ENCODE data around the gene INTS7. TPM values are rescaled to one million over a fixed set of nuclear protein-coding genes. Genes with fewer than 3 reads are reported as not detected.

The INTS7 gene
- total RNA-seq, 1 experiment from 2014 or later, result 38.3 TPM

DNA sequence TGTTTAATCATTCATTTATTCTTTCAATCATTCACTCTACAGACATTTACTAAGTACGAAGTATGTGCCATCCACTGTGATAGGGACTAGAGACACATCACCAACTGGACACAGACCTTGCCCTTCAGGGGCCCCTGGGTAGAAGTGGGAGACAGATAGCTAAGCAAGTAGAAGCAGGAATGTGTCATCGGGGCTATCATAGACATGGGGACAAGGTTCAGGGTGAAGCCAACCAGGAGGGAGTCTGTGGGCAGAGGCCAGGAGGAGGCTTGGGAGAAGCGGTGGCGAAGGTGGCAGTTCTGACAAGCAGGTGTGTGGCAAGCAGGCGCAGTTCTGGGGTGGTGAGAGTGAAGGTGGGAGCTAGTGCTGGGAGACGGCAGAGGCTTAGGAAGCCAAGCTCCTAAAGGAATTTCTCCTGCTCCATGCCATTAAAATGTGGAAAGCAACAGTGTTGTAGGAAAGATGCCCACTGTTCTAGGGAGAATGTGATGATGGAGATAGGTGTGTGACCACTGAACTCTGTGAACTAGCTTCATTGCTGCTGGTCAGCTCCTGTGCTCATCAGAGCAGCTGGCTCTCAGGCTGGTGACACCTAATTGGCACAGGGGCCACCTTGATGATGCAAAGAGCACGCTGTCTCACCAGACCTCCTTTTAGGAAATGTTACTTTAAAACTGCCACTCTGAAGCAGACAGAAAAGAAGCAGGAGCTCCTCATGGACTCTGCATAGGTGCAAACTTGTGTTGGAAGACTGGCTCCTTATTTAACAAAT lies 125.1 kb downstream of the INTS7 start:
- Histone ChIP-seq H3K4me2 (ENCODE audit: low read depth, low read length, poor library complexity, severe bottlenecking) (no peak overlapping the region), H3K4me1 (ENCODE audit: low read length) (no peaks in the 10 kb centered on the region), H3K9me3 (ENCODE audit: low read length) (no peaks in the 10 kb centered on the region), H3K9ac (ENCODE audit: low read length) (no peak overlapping the region), H3K36me3 (ENCODE audit: insufficient read depth, low read length) (no peaks in the 10 kb centered on the region), H4K20me1 (ENCODE audit: insufficient read depth, low read depth, low read length) (no peaks in the 10 kb centered on the region), H3K9me2 (replicated peaks; ENCODE audit: insufficient read depth, low read length) (no peaks in the 10 kb centered on the region), H3K79me2 (ENCODE audit: low read length) (no peaks in the 10 kb centered on the region), H3K27me3 (ENCODE audit: low read length) (no peaks in the 10 kb centered on the region), H3K4me3 (ENCODE audit: low read length) (no peak overlapping the region), H3K27ac (ENCODE audit: low read length) (no peak overlapping the region), H2AFZ (ENCODE audit: low read length) (no peak overlapping the region)
- no peak for DNase-seq

DNA sequence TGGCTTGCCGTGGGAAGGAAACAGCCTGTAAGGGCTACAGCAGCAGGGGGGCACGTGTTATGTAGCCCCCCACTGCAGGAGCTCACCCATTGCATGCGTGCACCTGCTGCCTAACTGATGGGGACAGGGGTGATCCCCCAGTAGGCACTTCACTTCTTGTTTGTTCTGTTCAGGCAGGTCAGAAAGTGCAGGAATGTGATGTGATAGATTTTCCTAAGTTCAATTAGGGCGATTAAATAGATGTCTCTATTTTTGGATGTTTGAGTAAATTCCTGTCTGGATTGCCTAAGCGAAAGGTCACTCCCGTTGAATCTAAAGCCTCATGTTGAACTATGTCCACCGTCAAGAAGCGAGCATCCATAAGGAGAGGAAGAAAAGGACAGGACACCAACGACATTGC lies 126.0 kb downstream of the INTS7 start:
- H3K4me1 ChIP-seq (ENCODE audit: low read length), result no peaks in the 10 kb centered on the region
- H3K27me3 ChIP-seq (ENCODE audit: low read length), result no peaks in the 10 kb centered on the region
- no peak overlapping the region for H3K27ac ChIP-seq (ENCODE audit: low read length)
- H3K36me3 ChIP-seq (ENCODE audit: insufficient read depth, low read length), result no peaks in the 10 kb centered on the region
- H3K79me2 ChIP-seq (ENCODE audit: low read length), result no peaks in the 10 kb centered on the region
- H2AFZ ChIP-seq (ENCODE audit: low read length), result no peak overlapping the region
- H3K4me2 ChIP-seq (ENCODE audit: low read depth, low read length, poor library complexity, severe bottlenecking), result no peak overlapping the region
- no peaks in the 10 kb centered on the region for H3K9me2 ChIP-seq (replicated peaks; ENCODE audit: insufficient read depth, low read length)
- H3K4me3 ChIP-seq (ENCODE audit: low read length), result no peak overlapping the region
- no peak overlapping the region for H3K9ac ChIP-seq (ENCODE audit: low read length)
- H4K20me1 ChIP-seq (ENCODE audit: insufficient read depth, low read depth, low read length), result no peaks in the 10 kb centered on the region
- no peak for DNase-seq
- no peaks in the 10 kb centered on the region for H3K9me3 ChIP-seq (ENCODE audit: low read length)

DNA sequence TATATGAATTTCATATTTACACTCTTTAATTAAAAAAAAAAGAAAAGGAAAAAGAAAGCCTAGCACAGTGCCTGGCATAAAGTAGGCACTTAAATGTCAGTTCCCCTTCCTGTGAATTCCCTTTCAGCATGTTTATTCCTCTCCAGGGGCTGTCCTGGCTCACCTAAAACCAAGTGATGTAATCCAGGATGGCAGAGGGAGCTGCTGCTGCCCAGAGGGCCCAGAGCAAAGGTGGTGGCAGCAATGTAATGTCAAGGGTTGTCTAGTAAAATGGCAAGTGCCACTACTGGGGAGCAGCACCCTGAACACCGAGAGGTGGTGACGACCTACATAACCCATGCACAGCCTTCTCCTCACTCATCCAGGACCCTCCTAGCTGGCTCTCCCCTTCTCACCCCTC lies 126.4 kb downstream of the INTS7 start:
- Histone ChIP-seq H2AFZ (ENCODE audit: low read length) (no peak overlapping the region), H3K4me2 (ENCODE audit: low read depth, low read length, poor library complexity, severe bottlenecking) (no peak overlapping the region), H3K9ac (ENCODE audit: low read length) (no peak overlapping the region), H3K27ac (ENCODE audit: low read length) (no peak overlapping the region), H3K36me3 (ENCODE audit: insufficient read depth, low read length) (no peaks in the 10 kb centered on the region), H3K4me1 (ENCODE audit: low read length) (no peaks in the 10 kb centered on the region), H3K4me3 (ENCODE audit: low read length) (no peak overlapping the region), H3K9me3 (ENCODE audit: low read length) (no peaks in the 10 kb centered on the region), H3K27me3 (ENCODE audit: low read length) (no peaks in the 10 kb centered on the region), H3K79me2 (ENCODE audit: low read length) (no peaks in the 10 kb centered on the region), H4K20me1 (ENCODE audit: insufficient read depth, low read depth, low read length) (no peaks in the 10 kb centered on the region), H3K9me2 (replicated peaks; ENCODE audit: insufficient read depth, low read length) (no peaks in the 10 kb centered on the region)
- no peak for DNase-seq

DNA sequence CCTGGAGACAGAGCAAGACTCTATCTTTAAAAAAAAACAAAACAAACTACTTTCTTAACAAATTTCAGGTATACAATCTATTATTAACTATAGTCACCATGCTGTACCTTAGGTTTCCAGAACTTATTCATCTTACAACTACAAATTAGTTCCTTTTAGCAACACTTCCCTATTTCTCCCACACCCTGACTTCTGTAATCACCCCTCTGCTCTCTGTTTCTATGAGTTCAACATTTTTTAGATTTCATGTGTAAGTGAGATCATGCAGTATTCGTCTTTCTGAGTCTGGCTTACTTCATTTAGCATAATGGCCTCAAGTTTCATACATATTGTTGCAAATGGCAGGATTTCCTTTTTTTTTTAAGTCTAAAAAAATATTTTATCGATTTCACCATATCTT lies 126.9 kb downstream of the INTS7 start:
- no peaks in the 10 kb centered on the region for H3K9me3 ChIP-seq (ENCODE audit: low read length)
- H2AFZ ChIP-seq (ENCODE audit: low read length), result no peak overlapping the region
- no peaks in the 10 kb centered on the region for H3K4me1 ChIP-seq (ENCODE audit: low read length)
- no peak overlapping the region for H3K9ac ChIP-seq (ENCODE audit: low read length)
- H3K9me2 ChIP-seq (replicated peaks; ENCODE audit: insufficient read depth, low read length), result no peaks in the 10 kb centered on the region
- no peak overlapping the region for H3K27ac ChIP-seq (ENCODE audit: low read length)
- H4K20me1 ChIP-seq (ENCODE audit: insufficient read depth, low read depth, low read length), result no peaks in the 10 kb centered on the region
- no peak overlapping the region for H3K4me2 ChIP-seq (ENCODE audit: low read depth, low read length, poor library complexity, severe bottlenecking)
- no peaks in the 10 kb centered on the region for H3K36me3 ChIP-seq (ENCODE audit: insufficient read depth, low read length)
- DNase-seq, result no peak
- H3K79me2 ChIP-seq (ENCODE audit: low read length), result no peaks in the 10 kb centered on the region
- no peak overlapping the region for H3K4me3 ChIP-seq (ENCODE audit: low read length)
- H3K27me3 ChIP-seq (ENCODE audit: low read length), result no peaks in the 10 kb centered on the region

DNA sequence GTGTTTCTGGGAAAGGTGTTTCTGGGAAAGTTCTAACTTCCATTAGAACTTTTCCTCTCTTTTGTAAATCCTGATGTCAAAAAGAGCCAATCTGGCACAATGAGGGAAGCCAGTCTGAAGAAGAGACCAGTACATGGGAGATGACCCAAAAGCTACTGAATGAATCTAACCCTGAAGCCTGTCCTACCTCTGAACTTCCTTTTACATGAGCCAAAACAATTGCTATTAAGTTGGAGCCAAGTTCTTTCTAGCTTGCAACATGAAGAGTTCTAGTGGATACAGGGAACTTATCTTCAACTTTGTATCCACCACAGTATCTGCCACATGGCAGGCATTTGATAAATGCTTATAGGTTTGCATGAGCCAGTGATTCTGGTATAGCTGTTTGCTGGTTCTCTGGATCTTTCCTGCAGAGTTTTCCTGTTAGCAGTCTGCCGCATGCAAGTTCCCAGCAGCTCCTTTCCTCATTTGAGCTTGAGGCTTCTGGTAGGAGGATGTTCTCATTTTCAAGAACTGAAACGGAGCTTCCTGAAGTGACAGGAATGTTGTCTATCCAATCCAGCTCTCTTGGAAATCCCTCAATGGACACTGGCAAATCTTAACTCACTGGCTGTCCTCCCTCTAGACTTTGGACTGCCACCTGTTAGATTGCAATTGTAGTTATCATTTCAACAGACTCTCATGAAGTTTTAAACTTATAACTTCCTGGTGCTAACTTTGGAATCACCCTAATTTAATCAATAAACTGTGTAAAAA lies 131.7 kb downstream of the INTS7 start:
- Histone ChIP-seq H3K27ac (ENCODE audit: low read length) (no peak overlapping the region), H3K4me1 (ENCODE audit: low read length) (no peaks in the 10 kb centered on the region), H3K36me3 (ENCODE audit: insufficient read depth, low read length) (no peaks in the 10 kb centered on the region), H3K79me2 (ENCODE audit: low read length) (no peaks in the 10 kb centered on the region), H3K27me3 (ENCODE audit: low read length) (no peaks in the 10 kb centered on the region), H4K20me1 (ENCODE audit: insufficient read depth, low read depth, low read length) (no peaks in the 10 kb centered on the region), H2AFZ (ENCODE audit: low read length) (no peak overlapping the region), H3K4me2 (ENCODE audit: low read depth, low read length, poor library complexity, severe bottlenecking) (no peak overlapping the region), H3K9me3 (ENCODE audit: low read length) (no peaks in the 10 kb centered on the region), H3K9ac (ENCODE audit: low read length) (no peak overlapping the region), H3K9me2 (replicated peaks; ENCODE audit: insufficient read depth, low read length) (no peaks in the 10 kb centered on the region), H3K4me3 (ENCODE audit: low read length) (no peak overlapping the region)
- DNase-seq, result no peak

DNA sequence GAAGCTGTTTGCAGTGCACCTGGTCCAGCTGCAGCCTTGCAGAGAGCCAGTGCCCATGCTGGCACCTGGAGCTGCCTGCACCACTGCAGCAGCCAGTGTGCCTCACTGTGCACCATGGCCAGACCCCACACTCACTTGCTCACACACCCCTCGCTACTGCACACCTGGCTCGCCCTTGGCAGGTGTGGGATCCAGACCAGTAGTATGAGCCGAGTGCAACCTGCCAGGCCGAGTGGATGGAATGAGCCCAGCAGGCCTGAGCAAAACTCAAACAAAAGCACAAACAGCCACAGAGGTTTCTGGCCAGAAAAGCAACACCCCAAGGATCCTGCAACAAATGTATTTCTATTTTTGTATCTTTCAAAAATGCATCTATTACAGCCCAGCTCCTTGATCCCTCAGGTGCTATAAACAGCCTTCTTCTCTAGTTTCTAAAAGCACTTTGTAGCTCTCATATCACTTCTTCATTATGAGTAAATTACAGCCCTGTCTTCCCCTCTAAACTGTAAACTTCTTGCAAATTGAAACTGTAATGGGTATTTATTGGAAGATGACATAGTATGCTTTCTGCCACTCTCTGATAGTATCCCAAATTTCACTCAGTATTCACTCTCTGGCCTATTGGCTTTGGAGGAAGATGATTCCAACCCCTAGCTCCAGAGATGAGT lies 132.6 kb downstream of the INTS7 start:
- no peak overlapping the region for H3K9ac ChIP-seq (ENCODE audit: low read length)
- H3K4me2 ChIP-seq (ENCODE audit: low read depth, low read length, poor library complexity, severe bottlenecking), result no peak overlapping the region
- no peak for DNase-seq
- H3K9me3 ChIP-seq (ENCODE audit: low read length), result no peaks in the 10 kb centered on the region
- H3K4me1 ChIP-seq (ENCODE audit: low read length), result no peaks in the 10 kb centered on the region
- H3K79me2 ChIP-seq (ENCODE audit: low read length), result no peaks in the 10 kb centered on the region
- H3K9me2 ChIP-seq (replicated peaks; ENCODE audit: insufficient read depth, low read length), result no peaks in the 10 kb centered on the region
- no peaks in the 10 kb centered on the region for H4K20me1 ChIP-seq (ENCODE audit: insufficient read depth, low read depth, low read length)
- no peaks in the 10 kb centered on the region for H3K27me3 ChIP-seq (ENCODE audit: low read length)
- H3K36me3 ChIP-seq (ENCODE audit: insufficient read depth, low read length), result no peaks in the 10 kb centered on the region
- no peak overlapping the region for H3K4me3 ChIP-seq (ENCODE audit: low read length)
- H3K27ac ChIP-seq (ENCODE audit: low read length), result no peak overlapping the region
- H2AFZ ChIP-seq (ENCODE audit: low read length), result no peak overlapping the region

DNA sequence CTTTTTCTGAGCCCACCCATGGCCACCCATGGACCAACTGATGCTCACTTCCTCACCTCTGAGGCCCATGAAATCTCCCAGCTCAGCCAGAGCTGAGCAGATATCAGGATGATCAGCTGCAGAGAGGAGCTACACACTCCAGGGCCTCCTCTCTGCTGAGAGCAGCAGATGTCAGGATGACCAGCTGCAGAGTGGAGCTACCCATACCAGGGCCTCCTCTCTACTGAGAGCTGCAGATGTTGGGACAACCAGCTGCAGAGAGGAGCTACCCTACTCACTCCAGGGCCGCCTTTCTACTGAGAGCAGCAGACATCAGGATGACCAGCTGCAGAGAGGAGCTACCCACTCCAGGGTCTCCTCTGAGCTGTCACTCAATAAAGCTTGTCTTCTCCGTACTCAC lies 133.4 kb downstream of the INTS7 start:
- Histone ChIP-seq H3K9me3 (ENCODE audit: low read length) (no peaks in the 10 kb centered on the region), H3K4me3 (ENCODE audit: low read length) (no peak overlapping the region)

DNA sequence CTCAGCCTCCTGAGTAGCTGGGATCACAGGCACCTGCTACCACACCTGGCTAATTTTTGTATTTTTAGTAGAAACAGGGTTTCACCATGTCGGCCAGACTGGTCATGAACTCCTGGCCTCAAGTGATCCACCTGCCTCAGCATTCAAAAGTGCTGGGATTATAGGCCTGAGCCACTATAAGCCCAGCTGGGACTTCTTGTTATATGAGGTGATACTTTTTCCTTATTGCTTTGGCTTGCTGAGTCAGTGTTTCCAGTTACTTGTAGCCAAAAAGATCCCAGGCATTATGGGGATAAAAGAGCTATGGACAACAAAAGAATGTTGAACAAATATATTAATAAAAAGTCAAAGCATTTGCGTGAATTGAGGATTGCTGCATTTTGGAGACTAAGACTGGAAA lies 134.9 kb downstream of the INTS7 start:
- Histone ChIP-seq H3K27me3 (ENCODE audit: low read length) (no peaks in the 10 kb centered on the region), H3K9ac (ENCODE audit: low read length) (no peak overlapping the region), H4K20me1 (ENCODE audit: insufficient read depth, low read depth, low read length) (no peaks in the 10 kb centered on the region), H3K79me2 (ENCODE audit: low read length) (no peaks in the 10 kb centered on the region), H3K27ac (ENCODE audit: low read length) (no peak overlapping the region), H2AFZ (ENCODE audit: low read length) (no peak overlapping the region), H3K4me3 (ENCODE audit: low read length) (no peak overlapping the region), H3K4me1 (ENCODE audit: low read length) (0 out of 2 replicates have a peak, but pooled peaks cover 4% of the 10 kb centered on the region), H3K9me3 (ENCODE audit: low read length) (no peaks in the 10 kb centered on the region), H3K4me2 (ENCODE audit: low read depth, low read length, poor library complexity, severe bottlenecking) (no peak overlapping the region), H3K9me2 (replicated peaks; ENCODE audit: insufficient read depth, low read length) (no peaks in the 10 kb centered on the region), H3K36me3 (ENCODE audit: insufficient read depth, low read length) (no peaks in the 10 kb centered on the region)
- DNase-seq, result no peak

More for the DNA sequence above, 133.4 kb downstream of the INTS7 start:
- Histone ChIP-seq H2AFZ (ENCODE audit: low read length) (no peak overlapping the region), H3K9ac (ENCODE audit: low read length) (no peak overlapping the region), H4K20me1 (ENCODE audit: insufficient read depth, low read depth, low read length) (no peaks in the 10 kb centered on the region), H3K79me2 (ENCODE audit: low read length) (no peaks in the 10 kb centered on the region), H3K36me3 (ENCODE audit: insufficient read depth, low read length) (no peaks in the 10 kb centered on the region), H3K27ac (ENCODE audit: low read length) (no peak overlapping the region), H3K9me2 (replicated peaks; ENCODE audit: insufficient read depth, low read length) (no peaks in the 10 kb centered on the region), H3K4me1 (ENCODE audit: low read length) (0 out of 2 replicates have a peak, but pooled peaks cover 3% of the 10 kb centered on the region), H3K4me2 (ENCODE audit: low read depth, low read length, poor library complexity, severe bottlenecking) (no peak overlapping the region), H3K27me3 (ENCODE audit: low read length) (no peaks in the 10 kb centered on the region)
- no peak for DNase-seq

All from Karpas-422 (cell line).